GM18511 (cell line): ENCODE results near the gene RFPL1.

Experiments
- ATAC-seq: cut with Tn5 transposase; IDR thresholded peaks from one replicate; pipeline ENCODE4 v1.9.1; 2021; ENCODE audit warnings: mild to moderate bottlenecking, moderate library complexity; ENCODE audit not compliant: unreplicated experiment

RFPL1 gene

DNA sequence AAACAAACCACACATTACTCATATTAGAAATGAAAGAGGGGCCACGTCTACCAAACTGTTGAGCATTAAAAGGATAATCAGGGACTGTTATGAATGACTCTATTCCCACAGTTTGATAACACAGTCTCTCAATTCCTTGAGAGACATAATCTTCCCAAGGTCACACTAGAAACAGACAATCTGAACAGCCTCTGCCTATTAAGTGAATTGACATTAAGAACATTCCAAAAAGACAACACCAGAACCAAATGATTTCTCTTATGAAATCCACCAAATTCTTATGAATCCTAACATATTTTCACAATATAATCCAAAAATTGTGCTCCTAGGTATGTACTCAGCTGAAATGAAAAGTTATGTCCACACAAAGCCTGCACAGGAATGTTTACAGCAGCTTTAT lies 4.6 kb downstream of the RFPL1 start:
- ATAC-seq: no peak

DNA sequence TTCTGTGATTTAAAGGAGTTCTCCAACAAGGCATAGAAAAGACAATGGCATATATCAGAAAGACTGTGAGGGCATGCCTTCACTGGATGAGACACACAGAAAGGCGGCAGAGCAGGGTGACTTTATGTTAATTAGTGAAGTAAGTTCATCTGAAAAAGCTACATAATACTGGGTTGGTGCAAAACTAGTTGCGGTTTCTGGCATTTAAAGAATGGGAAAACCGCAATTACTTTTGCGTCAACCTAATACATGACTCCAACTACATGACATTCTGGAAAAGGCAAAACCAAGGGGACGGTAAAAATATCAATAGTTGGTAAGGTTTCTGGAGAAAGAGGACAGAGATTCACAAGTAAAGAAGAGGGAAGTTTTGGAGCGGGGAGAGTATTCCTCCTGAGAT lies 5.1 kb downstream of the RFPL1 start:
- ATAC-seq: no peak

DNA sequence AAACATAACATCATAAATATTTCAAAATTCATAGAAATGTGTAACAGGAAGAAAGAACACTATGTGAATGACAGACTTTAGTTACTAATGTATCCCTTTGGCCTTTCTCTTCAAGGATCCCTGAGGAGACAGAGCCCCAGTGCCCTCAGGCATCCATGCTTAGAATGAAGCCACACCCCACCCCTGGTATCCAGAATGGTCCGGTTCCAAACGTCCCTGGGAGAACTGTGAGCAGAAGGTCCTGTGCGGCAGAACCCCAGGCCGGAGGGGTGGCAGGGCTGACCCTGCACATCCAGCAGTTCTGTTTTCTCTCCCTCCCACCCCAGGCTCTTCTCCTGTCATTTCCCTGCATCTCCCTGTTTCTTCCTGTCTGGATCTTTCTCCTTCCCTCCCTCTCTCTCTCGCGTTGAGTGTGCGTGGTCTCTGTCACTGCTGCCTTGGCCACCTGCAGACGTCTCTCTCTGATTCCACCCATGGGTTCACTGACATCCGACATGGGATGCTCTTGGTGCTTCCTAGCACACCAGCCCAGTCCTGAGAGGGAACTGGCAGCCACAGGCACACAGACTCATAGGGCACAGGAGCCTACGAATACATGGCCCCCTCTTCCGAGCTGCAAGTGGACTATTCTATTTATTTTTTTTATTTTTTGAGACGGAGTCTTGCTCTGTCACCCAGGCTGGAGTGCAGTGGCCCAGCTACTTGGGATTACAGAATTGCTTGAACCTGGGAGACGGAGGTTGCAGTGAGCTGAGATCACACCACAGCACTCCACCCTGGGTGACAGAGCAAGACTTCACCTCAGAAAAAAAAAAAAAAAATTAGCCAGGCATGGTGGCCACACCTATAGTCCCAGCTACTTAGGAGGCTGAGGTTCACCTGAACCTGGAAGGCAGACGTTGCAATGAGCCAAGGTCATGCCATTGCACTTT lies 5.7 kb downstream of the RFPL1 start:
- no peak for ATAC-seq

DNA sequence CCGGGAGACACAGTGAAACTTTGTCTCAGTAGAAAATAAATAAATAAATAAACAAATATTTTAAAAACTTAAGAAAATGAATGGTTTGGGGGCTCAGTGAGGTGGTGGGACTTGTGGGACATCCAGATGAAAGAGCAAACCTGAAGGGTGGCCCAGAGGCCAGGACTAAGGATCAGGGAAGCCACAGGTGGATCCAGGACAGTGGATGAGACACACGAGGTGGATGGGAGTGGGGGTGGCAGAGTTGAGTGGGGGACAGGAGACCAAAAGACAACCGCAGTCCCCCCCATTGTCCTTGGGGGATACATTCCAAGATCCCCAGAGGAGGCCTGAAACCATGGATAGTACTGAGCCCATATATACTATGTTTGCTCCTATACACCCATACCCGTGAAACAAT lies 7.1 kb downstream of the RFPL1 start:
- no peak for ATAC-seq

DNA sequence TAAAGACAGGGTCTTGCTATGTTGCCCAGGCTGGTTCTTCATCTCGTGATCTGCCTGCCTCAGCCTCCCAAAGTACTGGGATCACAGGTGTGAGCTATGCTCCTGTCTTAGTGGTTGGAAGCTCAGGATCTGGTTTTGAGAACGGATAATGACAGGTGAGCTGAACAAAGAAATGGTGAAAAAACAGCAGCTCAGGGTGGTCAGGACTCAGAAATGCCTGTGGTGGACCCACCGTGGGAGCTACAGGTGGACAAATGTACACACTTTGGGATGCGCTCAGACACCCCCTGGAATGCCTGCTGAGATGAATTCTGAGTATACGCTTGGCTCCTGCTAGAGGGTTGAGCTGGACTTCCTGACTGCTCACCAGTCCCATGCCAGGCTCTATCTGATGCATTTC lies 9.5 kb downstream of the RFPL1 start:
- no peak for ATAC-seq

DNA sequence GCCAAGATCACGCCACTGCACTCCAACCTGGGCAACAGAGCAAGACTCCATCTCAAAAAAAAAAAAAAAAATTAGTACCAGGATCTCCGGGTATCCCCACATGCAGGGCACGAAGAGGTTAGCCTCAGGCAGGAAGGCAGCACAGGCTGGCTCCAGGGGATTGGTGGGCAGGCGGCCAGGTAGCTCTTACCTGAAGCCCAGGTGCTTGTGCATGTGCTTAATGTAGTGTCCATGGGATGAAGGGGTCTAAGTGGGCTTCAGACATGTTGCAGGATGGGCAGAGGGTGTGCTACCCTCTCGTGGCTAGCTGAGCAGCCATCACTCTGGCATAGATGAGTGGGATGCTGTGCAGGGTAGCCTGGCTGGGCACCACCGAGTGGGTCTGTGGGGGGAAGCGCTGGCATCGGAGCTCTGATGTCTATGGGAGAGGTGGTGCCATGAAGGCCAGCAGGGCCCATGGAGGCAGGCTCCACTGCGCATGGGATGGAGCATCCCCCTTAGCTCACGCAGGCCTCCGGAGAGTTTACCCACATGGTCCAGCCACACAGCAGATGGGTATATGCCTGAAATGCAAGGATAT lies 11.0 kb downstream of the RFPL1 start:
- no peak for ATAC-seq

DNA sequence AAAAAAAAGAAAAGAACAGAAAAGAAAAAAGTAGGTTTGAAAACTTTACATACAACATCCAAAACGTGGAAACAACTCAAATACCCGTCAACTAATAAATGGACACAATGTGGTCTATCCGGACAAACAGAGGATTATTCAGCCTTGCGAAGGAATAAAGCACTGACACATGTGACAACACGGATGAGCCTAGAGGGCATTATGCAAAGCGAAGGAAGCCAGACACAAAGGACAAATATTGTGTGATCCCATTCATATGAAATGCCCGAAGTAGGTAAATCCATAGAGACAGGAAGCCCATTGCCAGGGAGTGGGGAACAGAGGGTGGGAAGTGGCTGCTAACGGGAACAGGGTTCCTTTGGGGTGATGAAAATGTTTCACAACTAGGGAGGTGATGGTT lies 11.8 kb downstream of the RFPL1 start:
- no peak for ATAC-seq

DNA sequence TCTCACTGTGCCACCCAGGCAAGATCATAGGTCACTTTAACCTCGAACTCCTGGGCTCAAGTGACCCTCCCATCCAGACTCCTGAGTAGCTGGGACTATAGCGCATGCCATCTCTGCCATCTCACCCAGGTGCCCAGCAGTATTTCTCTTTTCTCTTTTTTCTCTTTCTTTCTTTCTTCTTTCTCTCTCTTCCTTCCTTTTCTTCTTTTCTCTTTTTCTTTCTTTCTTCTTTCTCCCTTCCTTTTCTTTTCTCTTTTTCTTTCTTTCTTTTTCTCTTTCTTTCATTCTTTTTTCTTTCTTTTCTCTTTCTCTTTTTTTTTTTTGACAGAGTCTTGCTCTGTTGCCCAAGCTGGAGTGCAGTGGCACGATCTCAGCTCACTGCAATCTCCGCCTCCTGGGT lies 13.5 kb downstream of the RFPL1 start:
- ATAC-seq: no peak

DNA sequence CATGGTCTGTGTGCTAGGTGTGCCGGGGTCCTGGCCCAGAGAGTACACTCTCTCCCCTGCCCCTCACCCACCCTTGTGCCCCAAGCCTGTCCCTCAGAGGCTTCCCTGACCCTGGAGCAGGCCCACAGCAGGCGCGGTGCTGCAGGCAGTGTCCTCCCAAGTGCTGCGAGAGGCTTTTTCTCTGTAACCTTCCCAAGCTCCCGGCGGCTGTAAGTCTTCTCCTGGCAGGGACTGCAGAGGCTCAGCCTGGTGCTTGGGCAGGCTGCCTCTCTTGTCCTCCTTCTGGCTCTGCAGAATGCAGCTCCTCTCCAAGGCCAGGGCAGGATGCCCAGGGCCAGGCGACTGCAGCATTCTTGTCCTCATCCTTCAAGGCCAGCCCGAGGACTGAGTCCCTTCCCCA lies 15.9 kb downstream of the RFPL1 start:
- no peak for ATAC-seq

DNA sequence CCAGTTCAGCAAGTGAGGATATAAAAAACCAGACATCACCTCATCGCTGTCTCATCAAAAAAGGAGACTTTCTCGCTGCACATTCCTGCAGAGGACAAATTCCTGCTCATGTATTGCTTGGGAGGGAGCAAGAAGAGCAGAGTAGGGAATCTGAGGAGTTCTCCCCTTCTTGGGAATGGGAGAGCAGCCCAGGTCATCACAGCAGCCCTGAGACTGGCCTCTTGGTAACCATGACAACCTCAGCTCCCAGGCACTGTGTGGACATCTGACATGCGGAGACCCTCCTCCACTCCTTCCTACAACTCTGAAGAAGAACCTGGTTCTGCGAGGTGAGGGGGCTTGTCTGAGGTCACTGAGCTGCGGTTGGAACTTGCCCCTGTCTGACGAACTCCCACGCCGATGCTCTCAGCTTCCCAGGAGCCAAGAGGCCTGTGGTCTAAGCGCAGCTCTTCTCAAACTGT lies 17.9 kb downstream of the RFPL1 start:
- no peak for ATAC-seq

DNA sequence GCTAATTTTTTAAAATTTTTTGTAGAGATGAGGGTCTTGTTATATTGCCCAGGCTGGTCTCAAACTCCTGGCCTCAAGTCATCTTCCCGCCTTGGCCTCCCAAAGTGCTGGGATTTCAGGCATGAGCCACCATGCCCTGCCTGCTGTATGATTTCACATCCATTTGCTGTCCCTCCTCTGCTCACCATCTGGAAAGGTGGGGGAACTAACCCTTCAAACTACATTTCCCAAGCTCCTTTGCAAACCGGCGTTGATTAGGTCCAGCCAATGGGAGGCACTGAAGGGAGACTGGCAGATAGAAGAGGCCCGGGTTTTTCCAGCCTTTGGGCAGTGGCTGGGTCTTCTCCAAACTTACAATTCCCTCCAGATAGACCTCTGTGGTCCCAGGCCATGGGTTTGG lies 19.3 kb downstream of the RFPL1 start:
- ATAC-seq: no peak

DNA sequence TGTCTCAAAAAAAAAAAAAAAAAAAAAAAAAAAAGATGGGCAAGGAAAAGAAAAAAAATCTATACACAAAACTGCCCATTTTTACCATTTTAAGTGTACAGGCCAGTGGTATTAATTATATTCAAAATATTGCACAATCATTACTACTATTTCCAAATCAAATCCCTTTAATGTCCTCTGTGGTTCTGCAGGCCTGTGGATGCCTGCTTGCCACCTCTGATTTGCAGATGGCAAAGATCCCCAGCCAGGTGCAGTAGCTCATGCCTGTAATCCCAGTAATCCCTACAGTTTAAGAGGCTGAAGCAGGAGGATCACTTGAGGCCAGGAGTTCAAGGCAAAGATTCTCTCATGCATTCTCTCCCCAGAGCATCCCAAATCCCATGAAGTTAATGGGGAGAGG lies 20.2 kb downstream of the RFPL1 start:
- ATAC-seq: no peak

DNA sequence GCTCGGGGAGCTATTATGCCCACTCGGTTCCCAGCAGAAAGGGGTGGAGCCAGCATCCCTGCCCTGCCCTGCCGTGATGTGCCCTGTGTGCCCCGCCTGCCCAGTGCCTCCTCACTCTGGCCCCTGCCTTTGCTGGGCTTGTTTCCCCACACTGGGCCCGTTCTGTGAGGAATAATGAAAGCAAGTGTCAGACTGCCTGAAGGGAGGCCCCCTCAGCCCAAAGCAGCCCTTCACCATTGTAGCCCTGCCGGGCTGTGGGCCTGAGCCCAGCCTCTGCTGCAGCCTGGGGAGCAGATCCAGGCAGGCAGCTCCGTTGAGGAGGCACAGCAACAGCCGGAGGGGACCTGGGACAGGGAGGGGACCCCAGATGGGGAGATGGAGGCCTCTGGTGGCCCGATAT lies 21.4 kb downstream of the RFPL1 start:
- ATAC-seq: no peak

DNA sequence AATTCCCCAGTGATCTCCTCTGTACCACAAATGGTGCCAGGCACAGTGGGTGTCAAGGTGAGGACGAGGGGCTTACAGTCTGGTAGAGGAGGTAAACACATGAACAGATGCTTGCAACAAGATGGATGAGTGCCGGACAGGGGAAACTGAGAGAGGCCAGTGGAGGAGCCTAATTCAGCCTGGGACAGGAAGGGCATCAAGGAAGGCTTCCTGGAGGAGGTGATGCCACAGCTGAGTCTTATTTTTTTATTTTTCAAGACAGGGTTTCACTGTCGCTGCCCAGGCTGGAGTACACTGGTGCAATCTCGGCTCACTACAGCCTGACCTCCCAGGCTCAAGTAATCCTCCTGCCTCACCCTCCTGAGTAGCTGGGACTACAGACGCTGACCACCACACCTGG lies 22.9 kb downstream of the RFPL1 start:
- ATAC-seq: no peak

DNA sequence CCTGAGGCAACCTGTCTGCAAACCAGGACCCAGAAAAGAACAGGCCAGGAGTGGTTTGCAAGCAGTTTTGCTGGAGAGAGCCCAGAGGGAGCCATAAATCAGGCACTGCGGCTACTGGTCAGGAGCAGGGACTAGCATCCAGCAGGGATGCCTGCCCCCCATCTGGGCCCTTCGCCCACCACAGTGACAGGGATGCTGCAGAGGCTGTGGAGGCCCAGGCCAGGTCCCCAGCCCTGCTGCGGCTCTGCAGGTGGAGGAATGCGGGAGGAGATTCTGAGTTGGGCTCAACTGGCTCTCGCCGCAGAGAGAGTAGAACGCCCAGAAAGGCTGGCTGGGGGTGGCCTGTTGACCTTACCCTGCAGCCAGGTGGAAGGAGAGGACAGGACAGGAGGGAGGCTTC lies 25.2 kb downstream of the RFPL1 start:
- ATAC-seq: no peak

DNA sequence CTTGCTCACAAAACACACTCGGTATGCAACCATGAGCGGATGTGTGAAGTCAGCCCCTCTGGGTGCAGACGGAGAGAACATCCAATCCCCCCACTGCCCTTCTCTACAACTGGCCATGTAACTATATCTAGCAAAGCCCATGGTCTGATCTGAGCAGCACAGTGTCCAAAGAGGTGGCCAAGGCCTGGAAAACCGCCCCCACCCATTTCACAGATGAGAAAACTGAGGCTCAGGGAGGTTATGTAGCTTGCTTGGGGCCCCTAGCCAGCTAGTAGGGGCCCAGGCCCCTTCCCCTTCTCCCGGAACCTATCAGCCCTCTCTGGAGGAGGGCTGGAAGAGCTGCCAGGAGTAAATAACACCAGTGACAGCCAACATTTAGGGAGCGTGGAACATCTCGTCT lies 26.2 kb downstream of the RFPL1 start:
- no peak for ATAC-seq

DNA sequence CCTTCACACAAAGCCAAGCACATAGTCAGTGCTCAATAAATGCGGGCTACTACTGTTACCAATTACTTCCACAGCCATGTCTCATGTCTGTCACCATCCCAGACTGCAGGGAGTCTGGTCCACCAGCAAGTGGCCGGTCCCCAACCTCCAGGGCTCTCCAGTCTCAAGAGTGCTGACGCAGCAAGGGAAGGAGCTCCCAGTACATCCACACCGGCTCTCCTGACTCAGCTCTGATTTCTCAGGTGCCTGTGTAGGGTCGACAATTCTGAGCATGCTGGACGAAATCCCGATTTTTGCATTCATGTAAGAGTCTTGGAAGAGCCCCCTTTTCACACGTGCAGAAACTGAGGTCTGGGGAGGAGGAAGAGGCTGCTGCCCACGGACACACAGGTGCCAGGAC lies 31.4 kb downstream of the RFPL1 start:
- no peak for ATAC-seq

DNA sequence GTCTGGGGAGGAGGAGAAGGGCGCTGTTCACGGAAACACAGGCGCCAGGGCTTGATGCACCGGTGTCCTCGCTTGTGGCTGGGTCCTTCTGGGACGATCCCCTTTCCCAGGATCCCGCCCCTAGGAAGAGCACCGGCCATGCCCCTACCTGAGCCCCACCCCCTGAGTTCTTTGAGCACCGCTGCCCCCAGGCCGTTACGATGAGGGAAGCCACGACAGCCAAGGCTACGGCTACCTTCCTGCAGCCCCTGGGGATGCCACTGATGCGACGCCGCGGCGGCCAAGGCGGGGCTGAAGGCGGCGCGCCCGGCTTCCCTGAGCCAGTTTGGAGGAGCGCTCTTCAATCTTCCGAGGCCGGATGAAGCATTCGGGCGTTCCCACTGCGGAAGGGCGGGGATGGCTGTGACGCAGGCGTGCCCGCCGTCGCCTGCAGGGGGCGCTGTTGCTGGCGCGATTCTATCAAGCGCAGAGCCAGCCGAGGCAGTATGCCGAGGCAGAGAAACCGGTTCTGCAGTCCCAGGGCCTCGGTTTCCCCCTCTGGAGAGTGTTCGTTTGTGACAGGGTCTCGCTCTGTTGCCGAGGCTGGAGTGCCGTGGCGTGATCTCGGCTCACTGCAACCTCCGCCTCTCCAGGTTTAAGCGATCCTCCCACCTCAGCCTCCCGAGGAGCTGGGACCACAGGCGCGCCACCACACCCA lies 31.9 kb downstream of the RFPL1 start:
- no peak for ATAC-seq

DNA sequence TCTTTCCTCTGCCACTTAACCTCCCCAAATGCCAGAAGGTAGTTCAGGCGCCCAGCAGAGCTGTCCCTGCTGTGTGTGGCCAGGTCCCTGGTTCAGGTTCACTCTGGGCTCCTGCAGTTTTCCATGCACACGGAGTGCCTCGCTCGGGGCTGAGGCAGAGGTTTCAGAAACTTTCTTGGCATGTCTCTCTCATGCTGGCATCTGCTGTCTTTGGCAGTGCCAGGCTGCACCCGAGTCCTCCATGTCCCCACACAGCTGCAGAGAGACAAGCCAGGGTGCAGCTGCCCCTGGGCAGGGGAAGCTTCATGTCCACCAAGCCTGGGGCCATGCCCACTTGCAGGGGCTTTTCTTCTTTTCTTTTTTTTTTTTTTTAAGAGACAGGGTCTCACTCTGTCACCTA lies 34.6 kb downstream of the RFPL1 start:
- ATAC-seq: no peak

DNA sequence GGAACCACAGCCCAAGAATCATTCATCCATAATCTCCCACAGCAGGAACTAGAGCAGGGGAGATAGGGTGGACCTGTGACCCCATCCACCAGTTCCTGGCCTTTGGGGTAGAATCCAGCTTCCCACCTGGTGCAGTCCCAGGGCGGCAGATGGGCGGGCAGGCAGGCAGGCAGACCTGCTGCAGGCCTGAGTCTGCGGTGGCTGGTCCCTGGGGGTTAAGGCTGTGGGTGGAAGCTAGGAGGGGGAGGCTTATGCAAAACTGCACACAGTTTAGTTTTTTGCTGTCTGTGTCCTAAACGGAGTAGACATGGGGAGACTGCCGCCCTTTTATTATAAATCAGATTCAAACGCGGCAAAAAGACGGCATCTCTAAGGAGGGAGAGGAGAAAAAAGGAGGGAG lies 37.2 kb downstream of the RFPL1 start:
- ATAC-seq: no peak

DNA sequence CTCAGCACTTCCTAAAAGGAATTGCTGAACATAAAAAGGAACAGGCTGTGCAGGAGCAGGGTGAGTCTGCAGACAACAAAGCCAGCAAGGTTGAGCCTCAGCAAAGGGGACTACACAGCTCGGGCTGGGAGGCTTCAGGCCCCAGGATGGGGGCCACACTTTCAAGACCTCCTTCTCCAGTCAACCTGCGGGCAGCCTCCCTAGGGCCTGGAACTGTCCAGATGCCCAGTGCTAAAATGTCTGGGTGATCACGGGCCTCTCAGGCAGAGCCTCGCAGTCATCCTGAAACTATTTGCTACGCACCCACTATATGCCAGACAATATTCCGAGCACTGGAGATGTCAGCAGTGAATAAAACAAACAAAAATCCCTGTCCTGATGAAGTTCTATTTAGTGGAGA lies 37.7 kb downstream of the RFPL1 start:
- ATAC-seq: no peak

DNA sequence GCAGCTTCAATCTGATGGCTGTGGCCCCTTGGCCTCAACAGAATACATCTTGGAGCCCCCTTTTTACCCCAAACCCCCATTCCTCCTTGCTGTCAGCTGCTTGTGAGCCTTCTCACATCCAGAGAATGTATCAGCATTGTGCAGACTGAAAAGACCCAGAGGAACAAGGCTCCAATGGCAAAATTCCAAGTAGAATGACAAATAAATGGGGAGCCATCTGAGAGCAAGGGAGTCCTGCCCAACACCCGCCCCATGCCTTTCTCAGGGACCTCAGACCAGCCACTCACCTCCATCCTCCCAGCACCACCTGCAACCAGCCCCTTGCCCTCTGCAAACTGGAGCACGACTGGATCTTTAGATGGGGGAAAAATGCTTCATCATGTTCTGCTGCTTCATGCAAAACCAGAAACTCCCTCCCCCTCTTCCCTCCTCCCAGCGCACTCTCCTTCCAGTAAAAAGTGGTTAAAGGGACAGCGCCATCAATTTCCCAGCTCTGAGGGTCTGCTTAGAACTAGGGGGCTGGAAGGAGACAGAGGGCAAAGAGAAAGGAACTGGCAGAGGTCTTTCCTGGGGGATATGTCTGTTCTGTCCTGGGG lies 39.4 kb downstream of the RFPL1 start:
- no peak for ATAC-seq
